NT2/D1 (cell line): Measurements from ENCODE around the gene TMEM147.

ENCODE experiments used
- YY1 ChIP-seq: IDR thresholded peaks from 2 replicates; pipeline ENCODE4 v1.6.1; 2011; ENCODE audit not compliant: insufficient read length, insufficient read depth
- ZNF274 ChIP-seq: IDR thresholded peaks from 2 replicates; pipeline ENCODE4 v1.6.1; 2011; ENCODE audit warnings: mild to moderate bottlenecking, low read depth, low read length

GRCh38 chr19:35552534-35553384, 7.3 kb downstream of the TMEM147 start:
- no peak for TF ChIP-seq ZNF274
- no peak for TF ChIP-seq YY1
